Astrocyte of the spinal cord (primary cell): ENCODE measurements around the gene TNFSF13.

ENCODE experiments used
- DNase-seq: peaks from one replicate; pipeline ENCODE4 v3.0.0; 2011; ENCODE audit warnings: low read depth, low spot score
- H3K4me3 ChIP-seq: 2 replicates; pipeline ENCODE4 v1.5.1; 2011; ENCODE audit warnings: low read depth, mild to moderate bottlenecking, low read length, moderate library complexity
- CTCF ChIP-seq: IDR thresholded peaks from 2 replicates; pipeline ENCODE4 v1.5.1; 2012; ENCODE audit warnings: low read depth, mild to moderate bottlenecking, low read length, inconsistent platforms
- in situ Hi-C: cut with HindIII; loops from 2 replicates; pipeline ENCODE4 v1.10.0; 2017; ENCODE audit warnings: low sequenced_read_pairs

The TNFSF13 gene

GRCh38 chr17:7562208-7562605 lies 3.7 kb downstream of the TNFSF13 start:
- DNase-seq, result no peak
- no peak for TF ChIP-seq CTCF
- in situ Hi-C loops, result no loop called here
- H3K4me3 ChIP-seq, result peak overlapping the region; percentile 85

- in situ Hi-C loops, result no loop called here
- no peak overlapping the region for H3K4me3 ChIP-seq
- DNase-seq, result no peak
- no peak for TF ChIP-seq CTCF
These were observed 4.7 kb downstream of the TNFSF13 start for GRCh38 chr17:7563115-7563869.

- no peak for TF ChIP-seq CTCF
- no peak overlapping the region for H3K4me3 ChIP-seq
- no peak for DNase-seq
- in situ Hi-C loops, result no loop called here
These were observed 11.0 kb downstream of the TNFSF13 start for GRCh38 chr17:7569571-7569970.

- no peak for DNase-seq
These were observed 11.8 kb downstream of the TNFSF13 start for GRCh38 chr17:7570351-7570750.

GRCh38 chr17:7572338-7572587 lies 13.7 kb downstream of the TNFSF13 start:
- no peak for DNase-seq
- peak overlapping the region; percentile 53 for H3K4me3 ChIP-seq
- in situ Hi-C loops, result no loop called here
- TF ChIP-seq CTCF, result no peak

More at GRCh38 chr17:7570351-7570750, 11.8 kb downstream of the TNFSF13 start:
- TF ChIP-seq CTCF, result no peak
- in situ Hi-C loops, result no loop called here
- H3K4me3 ChIP-seq, result no peak overlapping the region

- in situ Hi-C loops, result no loop called here
- DNase-seq, result peak; percentile 100
- peak overlapping the region; percentile 82 for H3K4me3 ChIP-seq
- no peak for TF ChIP-seq CTCF
These were observed 14.2 kb downstream of the TNFSF13 start for GRCh38 chr17:7572588-7573323.
